ENCODE data around the gene EFEMP1. TPM values are rescaled to one million over a fixed set of nuclear protein-coding genes. Genes with fewer than 3 reads are reported as not detected.

The EFEMP1 gene
- total RNA-seq, 1 donor from 2014 or later: 219 TPM

DNA sequence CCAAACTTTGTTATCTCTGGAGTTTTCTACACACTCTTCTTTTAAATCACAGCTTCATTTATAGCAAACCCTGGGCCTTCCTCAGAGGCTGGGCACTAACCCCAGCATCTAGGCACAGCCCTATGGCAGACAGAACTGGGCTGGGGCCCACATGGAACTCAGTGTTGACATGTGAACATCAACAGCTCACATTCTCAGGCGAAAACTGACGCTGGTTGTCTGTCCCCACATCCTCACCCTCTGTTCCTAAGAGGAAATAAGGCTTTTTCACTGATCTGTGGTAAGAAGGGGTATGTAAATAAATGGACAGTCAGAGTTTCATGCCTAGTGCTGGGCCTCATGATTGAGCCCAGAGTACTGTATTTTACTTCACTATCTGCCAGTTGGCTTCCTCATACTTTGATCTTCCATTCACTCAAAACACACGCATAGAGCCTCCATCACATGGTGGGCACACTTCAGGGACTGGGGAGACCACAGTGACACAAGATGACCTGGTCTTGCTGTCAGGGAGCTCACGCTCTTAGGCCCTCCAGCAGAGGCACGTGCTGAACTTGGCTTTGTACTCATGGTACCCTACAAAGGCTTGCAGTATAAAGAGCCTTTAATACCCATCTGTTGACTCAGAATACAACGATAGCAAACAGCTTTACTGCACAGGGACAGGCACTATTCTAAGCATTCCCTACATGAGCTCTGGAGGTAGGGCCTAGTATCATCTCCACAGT is 43.0 kb downstream of the EFEMP1 start:
- no peak for TF ChIP-seq CTCF (IDR thresholded peaks at IDR 0.05)
- DNase-seq: no peak
- no peaks in the 10 kb centered on the region for H3K9me3 ChIP-seq
- ATAC-seq: peak in 1 of 2 donors; percentile 52
- H3K4me1 ChIP-seq: peaks cover 29% of the 10 kb centered on the region
- H3K36me3 ChIP-seq: peaks cover 20% of the 10 kb centered on the region
- no peak overlapping the region for H3K4me3 ChIP-seq
- intact Hi-C loops (cut with DNase I): no loop called here
- peak overlapping the region; percentile 10 for H3K27ac ChIP-seq
- H3K27me3 ChIP-seq (ENCODE audit: low read depth): no peaks in the 10 kb centered on the region

DNA sequence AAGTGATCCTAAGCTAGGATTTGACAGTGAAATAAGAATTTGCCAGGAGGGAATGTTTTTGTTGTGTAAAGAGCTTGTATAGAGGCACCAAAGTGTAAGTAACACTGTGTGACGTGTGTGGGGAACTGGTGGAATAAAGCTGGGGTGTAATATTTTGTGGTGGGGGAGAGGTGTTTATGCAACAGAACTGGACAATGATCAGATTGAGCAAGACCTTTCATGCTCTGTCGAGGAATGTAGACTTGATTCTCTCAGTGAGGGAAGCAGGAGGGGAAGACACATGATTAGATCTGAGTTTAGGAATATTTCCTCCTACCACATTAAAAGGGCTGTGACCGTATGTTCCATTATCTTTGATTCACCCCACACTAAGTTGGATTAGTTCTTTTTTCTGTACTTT is 43.6 kb downstream of the EFEMP1 start:
- no peak for TF ChIP-seq CTCF (IDR thresholded peaks at IDR 0.05)
- DNase-seq: no peak
- Histone ChIP-seq H3K4me3 (no peak overlapping the region), H3K27me3 (ENCODE audit: low read depth) (no peaks in the 10 kb centered on the region), H3K27ac (no peak overlapping the region), H3K4me1 (peaks cover 24% of the 10 kb centered on the region), H3K9me3 (no peaks in the 10 kb centered on the region), H3K36me3 (peaks cover 20% of the 10 kb centered on the region)
- peak; percentile 43 to 83 for ATAC-seq
- intact Hi-C loops (cut with DNase I): no loop called here

DNA sequence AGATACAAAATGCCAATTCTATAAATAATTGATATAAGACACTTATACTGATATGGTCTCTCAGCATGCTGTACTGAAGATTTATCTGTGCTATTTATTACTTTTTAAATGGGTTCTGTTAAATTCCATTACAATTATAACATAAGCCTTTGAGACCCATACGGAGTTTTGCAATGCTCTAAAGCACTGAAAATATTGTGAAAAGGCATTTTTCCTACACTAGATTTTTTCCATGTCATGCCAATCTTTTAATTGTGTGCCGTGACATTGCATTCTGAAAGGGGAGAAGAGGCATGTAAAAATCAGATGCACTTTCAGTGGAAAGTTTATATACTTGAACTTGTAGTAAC is 46.5 kb downstream of the EFEMP1 start:
- no peak for DNase-seq
- intact Hi-C loops (cut with DNase I): no loop called here
- no peaks in the 10 kb centered on the region for H3K27me3 ChIP-seq (ENCODE audit: low read depth)
- H3K36me3 ChIP-seq: peaks cover 28% of the 10 kb centered on the region
- no peak for ATAC-seq
- peaks cover 9% of the 10 kb centered on the region for H3K4me1 ChIP-seq
- no peaks in the 10 kb centered on the region for H3K9me3 ChIP-seq
- no peak overlapping the region for H3K27ac ChIP-seq
- H3K4me3 ChIP-seq: no peak overlapping the region
- TF ChIP-seq CTCF (IDR thresholded peaks at IDR 0.05): no peak

DNA sequence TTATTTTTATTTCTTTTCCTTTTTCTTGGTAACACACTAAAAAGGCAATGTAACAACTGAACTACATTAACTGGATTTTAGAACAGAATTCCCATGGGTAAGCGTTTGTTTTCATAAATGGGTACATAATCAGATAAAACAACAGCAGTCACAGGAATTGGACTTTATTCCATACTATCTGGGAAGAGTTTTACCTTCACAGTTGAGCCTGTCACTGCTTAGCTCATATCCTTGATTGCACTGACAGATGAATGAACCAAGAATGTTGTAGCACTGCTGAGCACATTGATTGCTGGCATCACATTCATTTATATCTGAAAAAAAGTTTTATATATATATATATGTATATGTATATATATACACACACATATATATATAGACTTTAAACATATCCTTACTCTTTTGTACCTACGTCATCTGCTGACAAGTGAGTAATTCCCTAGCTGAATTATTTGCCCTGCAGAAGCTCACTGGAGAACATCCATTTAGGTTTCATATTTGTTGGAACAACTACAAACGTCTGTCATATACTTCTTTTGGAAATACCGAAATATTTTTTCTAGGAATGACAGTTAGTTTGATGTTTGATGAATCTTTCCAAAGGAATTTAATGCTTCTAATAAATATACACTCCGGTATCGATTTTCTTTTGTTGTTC is 47.0 kb downstream of the EFEMP1 start:
- no peak overlapping the region for H3K27ac ChIP-seq
- peaks cover 14% of the 10 kb centered on the region for H3K4me1 ChIP-seq
- H3K36me3 ChIP-seq: peaks cover 28% of the 10 kb centered on the region
- no peaks in the 10 kb centered on the region for H3K9me3 ChIP-seq
- no peaks in the 10 kb centered on the region for H3K27me3 ChIP-seq (ENCODE audit: low read depth)
- ATAC-seq: no peak
- intact Hi-C loops (cut with DNase I): no loop called here
- no peak for TF ChIP-seq CTCF (IDR thresholded peaks at IDR 0.05)
- no peak overlapping the region for H3K4me3 ChIP-seq
- no peak for DNase-seq

- no peak overlapping the region for H3K27ac ChIP-seq
- ATAC-seq: no peak
- no peak for TF ChIP-seq CTCF (IDR thresholded peaks at IDR 0.05)
- intact Hi-C loops (cut with DNase I): no loop called here
- H3K27me3 ChIP-seq (ENCODE audit: low read depth): no peaks in the 10 kb centered on the region
- peaks cover 24% of the 10 kb centered on the region for H3K36me3 ChIP-seq
- peaks cover 15% of the 10 kb centered on the region for H3K4me1 ChIP-seq
- DNase-seq: no peak
- no peaks in the 10 kb centered on the region for H3K9me3 ChIP-seq
- H3K4me3 ChIP-seq: no peak overlapping the region
Measured at GRCh38 chr2:55875434-55876135, 48.0 kb downstream of the EFEMP1 start.

Data from lower lobe of right lung (tissue), 2 donors.